HepG2 (cell line): ENCODE measurements around the gene KCNJ14. TPM values are rescaled to one million over a fixed set of nuclear protein-coding genes. Genes with fewer than 3 reads are reported as not detected.
A peak's percentile ranks its signal among the peaks of the same experiment; 100 is the strongest.

Source experiments
- FOXJ3 ChIP-seq: sonication (generic); formaldehyde crosslinking; IDR thresholded peaks from 2 replicates; pipeline ENCODE4 v1.4.0; 2020; ENCODE audit warnings: missing genetic modification reagents, mild to moderate bottlenecking, borderline replicate concordance
- GTF2F1 ChIP-seq: fragments of 150-350 bp; IDR thresholded peaks from 2 replicates; pipeline ENCODE4 v1.6.1; 2014; ENCODE audit warnings: low read length
- KDM2A ChIP-seq: sonication (generic); formaldehyde crosslinking; IDR thresholded peaks from 2 replicates; pipeline ENCODE4 v1.4.0; 2020; ENCODE audit warnings: low read depth, missing genetic modification reagents, borderline replicate concordance
- KLF12 ChIP-seq: sonication (generic); formaldehyde crosslinking; IDR thresholded peaks from 2 replicates; pipeline ENCODE4 v1.4.0; 2020; ENCODE audit warnings: missing genetic modification reagents, borderline replicate concordance
- MXD4 ChIP-seq: IDR thresholded peaks from 2 replicates; pipeline ENCODE4 v1.6.1; 2016; ENCODE audit warnings: mild to moderate bottlenecking, missing biosample characterization, missing genetic modification reagents
- PAWR ChIP-seq: sonication (generic); formaldehyde crosslinking; IDR thresholded peaks from 2 replicates; pipeline ENCODE4 v1.4.0; 2020; ENCODE audit warnings: missing genetic modification reagents, mild to moderate bottlenecking, borderline replicate concordance
- PHB2 ChIP-seq: fragments of 450-650 bp; IDR thresholded peaks from 2 replicates; pipeline ENCODE4 v1.6.1; 2018; ENCODE audit not compliant: partially characterized antibody
- PHF5A ChIP-seq: IDR thresholded peaks from one replicate; pipeline ENCODE4 v1.6.1; 2018; ENCODE audit warnings: low read depth, missing genetic modification reagents; ENCODE audit not compliant: unreplicated experiment
- RARG ChIP-seq: sonication (generic); formaldehyde crosslinking; IDR thresholded peaks from 2 replicates; pipeline ENCODE4 v1.4.0; 2020; ENCODE audit warnings: low read depth, mild to moderate bottlenecking, missing genetic modification reagents
- SP4 ChIP-seq: sonication (generic); formaldehyde crosslinking; IDR thresholded peaks from 2 replicates; pipeline ENCODE4 v1.8.1; 2023; ENCODE audit warnings: mild to moderate bottlenecking, missing genetic modification reagents
- YY1 ChIP-seq: IDR thresholded peaks from 2 replicates; pipeline ENCODE4 v1.6.1; 2011; ENCODE audit warnings: low read length, low read depth, moderate library complexity, mild to moderate bottlenecking; ENCODE audit not compliant: insufficient read depth, insufficient replicate concordance
- ZMAT3 ChIP-seq: sonication (generic); formaldehyde crosslinking; conservative IDR thresholded peaks from 2 replicates; pipeline ENCODE4 v1.7.0; 2021; ENCODE audit warnings: missing genetic modification reagents
- ZNF10 ChIP-seq: sonication (generic); formaldehyde crosslinking; IDR thresholded peaks from 2 replicates; pipeline ENCODE4 v1.4.0; 2020; ENCODE audit warnings: mild to moderate bottlenecking, low read depth, missing genetic modification reagents, borderline replicate concordance
- ZNF138 ChIP-seq: sonication (generic); formaldehyde crosslinking; IDR thresholded peaks from 2 replicates; pipeline ENCODE4 v1.5.0; 2020; ENCODE audit warnings: mild to moderate bottlenecking, low read depth, missing genetic modification reagents
- ZNF264 ChIP-seq: sonication (generic); formaldehyde crosslinking; IDR thresholded peaks from 2 replicates; pipeline ENCODE4 v1.4.0; 2020; ENCODE audit warnings: missing genetic modification reagents
- ZNF367 ChIP-seq: sonication (generic); formaldehyde crosslinking; IDR thresholded peaks from 2 replicates; pipeline ENCODE4 v1.4.0; 2020; ENCODE audit warnings: missing genetic modification reagents, borderline replicate concordance
- ZNF382 ChIP-seq: sonication (generic); formaldehyde crosslinking; IDR thresholded peaks from 2 replicates; pipeline ENCODE4 v1.5.0; 2020; ENCODE audit warnings: missing genetic modification reagents, mild to moderate bottlenecking, borderline replicate concordance
- ZNF496 ChIP-seq: sonication (generic); formaldehyde crosslinking; IDR thresholded peaks from 2 replicates; pipeline ENCODE4 v1.8.1; 2023; ENCODE audit warnings: mild to moderate bottlenecking, moderate library complexity, missing genetic modification reagents; ENCODE audit not compliant: insufficient replicate concordance
- ZNF543 ChIP-seq: sonication (generic); formaldehyde crosslinking; IDR thresholded peaks from 2 replicates; pipeline ENCODE4 v1.4.0; 2020; ENCODE audit warnings: mild to moderate bottlenecking, missing genetic modification reagents
- ZNF546 ChIP-seq: sonication (generic); formaldehyde crosslinking; conservative IDR thresholded peaks from 2 replicates; pipeline ENCODE4 v1.8.1; 2023; ENCODE audit warnings: mild to moderate bottlenecking, missing genetic modification reagents
- ZNF564 ChIP-seq: sonication (generic); formaldehyde crosslinking; IDR thresholded peaks from 2 replicates; pipeline ENCODE4 v1.8.1; 2023; ENCODE audit warnings: mild to moderate bottlenecking, missing genetic modification reagents
- ZNF598 ChIP-seq: sonication (generic); formaldehyde crosslinking; IDR thresholded peaks from 2 replicates; pipeline ENCODE4 v1.5.1; 2020; ENCODE audit warnings: mild to moderate bottlenecking, missing genetic modification reagents, borderline replicate concordance
- ZNF709 ChIP-seq: sonication (generic); formaldehyde crosslinking; IDR thresholded peaks from 2 replicates; pipeline ENCODE4 v1.5.0; 2020; ENCODE audit warnings: mild to moderate bottlenecking, missing genetic modification reagents
- ZNF749 ChIP-seq: sonication (generic); formaldehyde crosslinking; IDR thresholded peaks from 2 replicates; pipeline ENCODE4 v1.8.0; 2022; ENCODE audit warnings: mild to moderate bottlenecking, missing genetic modification reagents, moderate library complexity, borderline replicate concordance
- ZNF761 ChIP-seq: sonication (generic); formaldehyde crosslinking; conservative IDR thresholded peaks from 2 replicates; pipeline ENCODE4 v1.4.0; 2020; ENCODE audit warnings: mild to moderate bottlenecking, missing genetic modification reagents
- ZNF776 ChIP-seq: sonication (generic); formaldehyde crosslinking; IDR thresholded peaks from 2 replicates; pipeline ENCODE4 v1.4.0; 2020; ENCODE audit warnings: mild to moderate bottlenecking, missing genetic modification reagents
- polyA plus RNA-seq, 8 experiments: library from polyadenylated mRNA; depleted of rRNA in 3 of 8; stranded (reverse) in 7 of 8; unstranded in 1 of 8; fragments of >200 nt; fragmentation: Illumina TruSeq in 4 of 8; extraction: Trizol in 4 of 8; gene quantifications; 2 replicates each; pipeline versions ENCODE4 v1.2.1 to v1.2.3, GENCODE V29; 2011 to 2016; ENCODE audit warnings: low read depth in 4 of 8, missing spikeins in 1 of 8, mixed read lengths in 1 of 8; ENCODE audit not compliant: insufficient read depth in 1 of 8
- total RNA-seq, 5 experiments: library from RNA; depleted of rRNA; stranded (reverse); fragments of >200 nt; fragmentation: Illumina TruSeq; extraction: Trizol; gene quantifications; 2 replicates each; pipeline ENCODE4 v1.2.3, GENCODE V29; 2016; ENCODE audit warnings: low read depth in 1 of 5
- TF ChIP-seq, protein P1 (sequence below): sonication (generic); formaldehyde crosslinking; IDR thresholded peaks from 2 replicates; pipeline ENCODE4 v1.9.0; 2022; ENCODE audit warnings: low read depth, missing genetic modification reagents
- TF ChIP-seq, protein P2 (sequence below): sonication (generic); formaldehyde crosslinking; IDR thresholded peaks from 2 replicates; pipeline ENCODE4 v1.4.0; 2020; ENCODE audit warnings: mild to moderate bottlenecking, missing genetic modification reagents
- TF ChIP-seq, protein P3 (sequence below): sonication (generic); formaldehyde crosslinking; conservative IDR thresholded peaks from 2 replicates; pipeline ENCODE4 v1.4.0; 2020; ENCODE audit warnings: missing genetic modification reagents

The KCNJ14 gene
- total and polyA plus RNA-seq, 2 of the 13 experiments (the other 11 are each of a cell fraction or from before 2014, with no cell fraction given): 0.20 to 0.51 TPM

DNA sequence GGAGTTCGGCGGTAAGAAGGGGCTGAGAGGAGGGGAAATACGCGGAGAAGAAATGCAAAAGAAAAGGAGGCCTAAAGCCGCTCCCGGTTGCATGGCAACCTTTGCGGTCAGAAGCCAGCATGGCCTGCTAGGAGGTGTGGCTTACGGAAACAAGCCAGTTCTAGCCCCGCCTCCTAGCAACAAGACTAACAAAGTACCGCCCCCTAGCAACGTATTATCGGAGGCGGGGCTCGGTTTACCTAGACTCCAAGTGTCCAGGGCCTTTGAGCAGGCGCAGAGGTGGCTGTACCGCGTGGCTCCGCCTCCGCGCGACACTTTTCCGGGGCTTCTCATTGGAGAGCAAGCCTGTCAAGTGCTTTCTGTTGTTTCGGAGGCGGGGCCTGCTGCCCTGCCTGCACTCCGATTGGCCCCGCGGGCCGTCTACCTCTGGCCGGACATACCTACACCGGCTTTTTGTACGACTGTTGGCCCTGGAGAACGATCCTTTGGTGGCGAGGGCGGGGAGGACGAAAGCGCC, 13.5 kb downstream of the KCNJ14 start (continued):
- TF ChIP-seq, protein P1, sequence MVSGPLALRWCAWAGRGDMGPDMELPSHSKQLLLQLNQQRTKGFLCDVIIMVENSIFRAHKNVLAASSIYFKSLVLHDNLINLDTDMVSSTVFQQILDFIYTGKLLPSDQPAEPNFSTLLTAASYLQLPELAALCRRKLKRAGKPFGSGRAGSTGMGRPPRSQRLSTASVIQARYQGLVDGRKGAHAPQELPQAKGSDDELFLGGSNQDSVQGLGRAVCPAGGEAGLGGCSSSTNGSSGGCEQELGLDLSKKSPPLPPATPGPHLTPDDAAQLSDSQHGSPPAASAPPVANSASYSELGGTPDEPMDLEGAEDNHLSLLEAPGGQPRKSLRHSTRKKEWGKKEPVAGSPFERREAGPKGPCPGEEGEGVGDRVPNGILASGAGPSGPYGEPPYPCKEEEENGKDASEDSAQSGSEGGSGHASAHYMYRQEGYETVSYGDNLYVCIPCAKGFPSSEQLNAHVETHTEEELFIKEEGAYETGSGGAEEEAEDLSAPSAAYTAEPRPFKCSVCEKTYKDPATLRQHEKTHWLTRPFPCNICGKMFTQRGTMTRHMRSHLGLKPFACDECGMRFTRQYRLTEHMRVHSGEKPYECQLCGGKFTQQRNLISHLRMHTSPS (CRISPR knock-in tag): no peak
- TF ChIP-seq YY1 (peak; percentile 71), ZMAT3 (CRISPR knock-in tag) (no peak), ZNF709 (no peak), ZNF598 (CRISPR knock-in tag) (no peak), ZNF10 (CRISPR knock-in tag) (no peak), ZNF496 (CRISPR knock-in tag) (no peak), SP4 (CRISPR knock-in tag) (peak; percentile 100), ZNF546 (CRISPR knock-in tag) (no peak; the same call in 1 of the 2 replicates), ZNF564 (CRISPR knock-in tag) (no peak), FOXJ3 (CRISPR knock-in tag) (no peak), ZNF543 (no peak), ZNF367 (CRISPR knock-in tag) (no peak), ZNF138 (CRISPR knock-in tag) (no peak), ZNF264 (CRISPR knock-in tag) (no peak), ZNF749 (CRISPR knock-in tag) (no peak), KDM2A (CRISPR knock-in tag) (no peak), RARG (CRISPR knock-in tag) (no peak), MXD4 (CRISPR knock-in tag) (no peak), PAWR (CRISPR knock-in tag) (no peak), ZNF761 (CRISPR knock-in tag) (no peak), KLF12 (CRISPR knock-in tag) (no peak), ZNF382 (CRISPR knock-in tag) (no peak), ZNF776 (CRISPR knock-in tag) (no peak), GTF2F1 (no peak), PHB2 (no peak), PHF5A (CRISPR knock-in tag) (no peak)
- TF ChIP-seq, protein P2, sequence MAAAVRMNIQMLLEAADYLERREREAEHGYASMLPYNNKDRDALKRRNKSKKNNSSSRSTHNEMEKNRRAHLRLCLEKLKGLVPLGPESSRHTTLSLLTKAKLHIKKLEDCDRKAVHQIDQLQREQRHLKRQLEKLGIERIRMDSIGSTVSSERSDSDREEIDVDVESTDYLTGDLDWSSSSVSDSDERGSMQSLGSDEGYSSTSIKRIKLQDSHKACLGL (CRISPR knock-in tag): no peak
- TF ChIP-seq, protein P3, sequence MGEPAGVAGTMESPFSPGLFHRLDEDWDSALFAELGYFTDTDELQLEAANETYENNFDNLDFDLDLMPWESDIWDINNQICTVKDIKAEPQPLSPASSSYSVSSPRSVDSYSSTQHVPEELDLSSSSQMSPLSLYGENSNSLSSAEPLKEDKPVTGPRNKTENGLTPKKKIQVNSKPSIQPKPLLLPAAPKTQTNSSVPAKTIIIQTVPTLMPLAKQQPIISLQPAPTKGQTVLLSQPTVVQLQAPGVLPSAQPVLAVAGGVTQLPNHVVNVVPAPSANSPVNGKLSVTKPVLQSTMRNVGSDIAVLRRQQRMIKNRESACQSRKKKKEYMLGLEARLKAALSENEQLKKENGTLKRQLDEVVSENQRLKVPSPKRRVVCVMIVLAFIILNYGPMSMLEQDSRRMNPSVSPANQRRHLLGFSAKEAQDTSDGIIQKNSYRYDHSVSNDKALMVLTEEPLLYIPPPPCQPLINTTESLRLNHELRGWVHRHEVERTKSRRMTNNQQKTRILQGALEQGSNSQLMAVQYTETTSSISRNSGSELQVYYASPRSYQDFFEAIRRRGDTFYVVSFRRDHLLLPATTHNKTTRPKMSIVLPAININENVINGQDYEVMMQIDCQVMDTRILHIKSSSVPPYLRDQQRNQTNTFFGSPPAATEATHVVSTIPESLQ: no peak
